ENCODE measurements around the gene VWA5B1. TPM values are rescaled to one million over a fixed set of nuclear protein-coding genes. Genes with fewer than 3 reads are reported as not detected.

The VWA5B1 gene
- total and polyA plus RNA-seq, 2 donors (not counting 3 experiments of a cell fraction or from before 2014, with no cell fraction given) = not detected

- H3K36me3 ChIP-seq (ENCODE audit: control insufficient read depth in 2 of 2, extremely low read depth in 1 of 2, insufficient read depth in 2 of 2, low read length in 2 of 2) = no peaks in the 10 kb centered on the region
- no peaks in the 10 kb centered on the region for H3K79me2 ChIP-seq (ENCODE audit: control insufficient read depth, insufficient read depth, low read length)
- H3K9ac ChIP-seq (replicated peaks; ENCODE audit: extremely low read depth, insufficient read depth, low read length) = no peak overlapping the region
- H3K27ac ChIP-seq (ENCODE audit: insufficient read depth, low read depth, low read length) = no peak overlapping the region
- BruUV-seq (replicated peaks) = no TSS peak
- H3K9me1 ChIP-seq (replicated peaks; ENCODE audit: control insufficient read depth, extremely low read depth, insufficient read depth, low read length) = no peaks in the 10 kb centered on the region
- ChIA-PET CTCF (no interaction called here), POLR2A (interaction anchor here (0.6 kb wide), 1 partner anchor 27 kb away, joined by 3 read pairs; no protein-coding TSS in a partner anchor)
- H3K4me3 ChIP-seq (replicated peaks in 1 of 3; ENCODE audit: insufficient read depth in 1 of 3, low read depth in 1 of 3, low read length in 3 of 3) = no peak overlapping the region
- no peak for TF ChIP-seq FOS (IDR thresholded peaks at IDR 0.05; ENCODE audit: borderline replicate concordance, insufficient read depth, low read length)
- no peak for TF ChIP-seq EZH2 (IDR thresholded peaks at IDR 0.05; ENCODE audit: borderline replicate concordance, low read depth, low read length, severe bottlenecking)
- no peak for TF ChIP-seq MAX (IDR thresholded peaks at IDR 0.05; ENCODE audit: insufficient read depth, insufficient read length)
- no peak for TF ChIP-seq POLR2AphosphoS5 (IDR thresholded peaks at IDR 0.05; ENCODE audit: insufficient read depth, low read depth, low read length)
- TF ChIP-seq, protein P1, sequence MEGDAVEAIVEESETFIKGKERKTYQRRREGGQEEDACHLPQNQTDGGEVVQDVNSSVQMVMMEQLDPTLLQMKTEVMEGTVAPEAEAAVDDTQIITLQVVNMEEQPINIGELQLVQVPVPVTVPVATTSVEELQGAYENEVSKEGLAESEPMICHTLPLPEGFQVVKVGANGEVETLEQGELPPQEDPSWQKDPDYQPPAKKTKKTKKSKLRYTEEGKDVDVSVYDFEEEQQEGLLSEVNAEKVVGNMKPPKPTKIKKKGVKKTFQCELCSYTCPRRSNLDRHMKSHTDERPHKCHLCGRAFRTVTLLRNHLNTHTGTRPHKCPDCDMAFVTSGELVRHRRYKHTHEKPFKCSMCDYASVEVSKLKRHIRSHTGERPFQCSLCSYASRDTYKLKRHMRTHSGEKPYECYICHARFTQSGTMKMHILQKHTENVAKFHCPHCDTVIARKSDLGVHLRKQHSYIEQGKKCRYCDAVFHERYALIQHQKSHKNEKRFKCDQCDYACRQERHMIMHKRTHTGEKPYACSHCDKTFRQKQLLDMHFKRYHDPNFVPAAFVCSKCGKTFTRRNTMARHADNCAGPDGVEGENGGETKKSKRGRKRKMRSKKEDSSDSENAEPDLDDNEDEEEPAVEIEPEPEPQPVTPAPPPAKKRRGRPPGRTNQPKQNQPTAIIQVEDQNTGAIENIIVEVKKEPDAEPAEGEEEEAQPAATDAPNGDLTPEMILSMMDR (IDR thresholded peaks at IDR 0.05; ENCODE audit: extremely low read depth in 1 of 2, insufficient read depth in 1 of 2, low read depth in 1 of 2, low read length in 2 of 2) = no peak
- TF ChIP-seq JUN (IDR thresholded peaks at IDR 0.05; ENCODE audit: borderline replicate concordance, insufficient read depth, insufficient read length, low read depth) = no peak
- TF ChIP-seq MYC (IDR thresholded peaks at IDR 0.05; ENCODE audit: low read depth, low read length) = no peak
- no peak for TF ChIP-seq POLR2A (IDR thresholded peaks at IDR 0.05; ENCODE audit: low read depth, low read length)
- H3K4me1 ChIP-seq (ENCODE audit: control insufficient read depth, extremely low read depth, insufficient read depth, low read length) = no peaks in the 10 kb centered on the region
- H3K27me3 ChIP-seq (ENCODE audit: control insufficient read depth in 2 of 2, insufficient read depth in 2 of 2, low read length in 2 of 2) = peaks cover 1 to 7% of the 10 kb centered on the region in 2 experiments
- H3K4me2 ChIP-seq (ENCODE audit: insufficient read depth, low read length) = no peak overlapping the region
- DNase-seq (ENCODE audit: low read depth, low spot score) (no peak), FAIRE-seq (no peak)
- no peaks in the 10 kb centered on the region for H3K9me3 ChIP-seq (replicated peaks; ENCODE audit: control insufficient read depth, insufficient read depth, low read length)
- H2AFZ ChIP-seq (ENCODE audit: low read depth, low read length) = no peak overlapping the region
- H4K20me1 ChIP-seq (replicated peaks; ENCODE audit: control insufficient read depth, extremely low read depth, insufficient read depth, low read length) = no peaks in the 10 kb centered on the region
- dilution Hi-C loops (cut with MboI; ENCODE audit: extremely low pct_ligation_motif_present, low sequenced_read_pairs) = no loop called here
- intact Hi-C loops (cut with micrococcal nuclease) = no loop called here
Measured at GRCh38 chr1:20320704-20321103, 30.0 kb downstream of the VWA5B1 start.
